ENCODE measurements around the gene SYT17.

SYT17 gene

GRCh38 chr16:19316846-19317245 lies 148.8 kb downstream of the SYT17 start:
- Histone ChIP-seq H3K36me3 (ENCODE audit: control insufficient read depth in 2 of 2, insufficient read depth in 1 of 2, low read length in 2 of 2) (no peaks in the 10 kb centered on the region), H3K27ac (ENCODE audit: extremely low read depth, low read depth, low read length) (no peak overlapping the region), H3K4me1 (ENCODE audit: control insufficient read depth, insufficient read depth, low read length) (no peaks in the 10 kb centered on the region), H3K9me3 (ENCODE audit: control insufficient read depth, insufficient read depth, low read depth, low read length) (no peaks in the 10 kb centered on the region), H3K4me3 (ENCODE audit: low read depth, low read length) (no peak overlapping the region)
- POLR2A ChIA-PET = no interaction called here
- TF ChIP-seq SP2 (tag by site-specific recombination; IDR thresholded peaks at IDR 0.05) (no peak), ZNF184 (tag by site-specific recombination; IDR thresholded peaks at IDR 0.05) (no peak), ZFHX2 (tag by site-specific recombination; conservative IDR thresholded peaks at IDR 0.05) (peak; percentile 30; the same call in 1 of the 2 replicates), EGR2 (tag by site-specific recombination; IDR thresholded peaks at IDR 0.05; ENCODE audit: low read depth) (peak; percentile 61), ZNF2 (tag by site-specific recombination; IDR thresholded peaks at IDR 0.05) (no peak)
- CTCF ChIA-PET = no interaction called here
